ENCODE data around the gene NSF.
"Not testable (repeated sequence)": the region's sequence is repeated elsewhere in the genome, so short reads cannot be mapped to it uniquely, and the experiment has no call there.

DNA sequence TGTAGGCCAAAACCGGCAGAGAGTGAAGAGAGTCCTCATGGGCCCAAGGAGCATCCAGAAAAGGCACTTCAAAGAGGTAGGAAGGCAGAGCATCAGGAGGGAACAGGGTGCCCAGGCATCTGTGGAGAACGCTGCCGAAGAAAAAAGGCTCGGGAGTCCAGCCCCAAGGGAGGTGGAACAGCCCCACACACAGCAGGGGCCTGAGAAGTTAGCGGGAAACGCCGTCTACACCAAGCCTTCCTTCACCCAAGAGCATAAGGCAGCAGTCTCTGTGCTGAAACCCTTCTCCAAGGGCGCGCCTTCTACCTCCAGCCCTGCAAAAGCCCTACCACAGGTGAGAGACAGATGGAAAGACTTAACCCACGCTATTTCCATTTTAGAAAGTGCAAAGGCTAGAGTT lies 41.9 kb upstream of the NSF start:
- TF ChIP-seq, protein P1, sequence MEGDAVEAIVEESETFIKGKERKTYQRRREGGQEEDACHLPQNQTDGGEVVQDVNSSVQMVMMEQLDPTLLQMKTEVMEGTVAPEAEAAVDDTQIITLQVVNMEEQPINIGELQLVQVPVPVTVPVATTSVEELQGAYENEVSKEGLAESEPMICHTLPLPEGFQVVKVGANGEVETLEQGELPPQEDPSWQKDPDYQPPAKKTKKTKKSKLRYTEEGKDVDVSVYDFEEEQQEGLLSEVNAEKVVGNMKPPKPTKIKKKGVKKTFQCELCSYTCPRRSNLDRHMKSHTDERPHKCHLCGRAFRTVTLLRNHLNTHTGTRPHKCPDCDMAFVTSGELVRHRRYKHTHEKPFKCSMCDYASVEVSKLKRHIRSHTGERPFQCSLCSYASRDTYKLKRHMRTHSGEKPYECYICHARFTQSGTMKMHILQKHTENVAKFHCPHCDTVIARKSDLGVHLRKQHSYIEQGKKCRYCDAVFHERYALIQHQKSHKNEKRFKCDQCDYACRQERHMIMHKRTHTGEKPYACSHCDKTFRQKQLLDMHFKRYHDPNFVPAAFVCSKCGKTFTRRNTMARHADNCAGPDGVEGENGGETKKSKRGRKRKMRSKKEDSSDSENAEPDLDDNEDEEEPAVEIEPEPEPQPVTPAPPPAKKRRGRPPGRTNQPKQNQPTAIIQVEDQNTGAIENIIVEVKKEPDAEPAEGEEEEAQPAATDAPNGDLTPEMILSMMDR (IDR thresholded peaks at IDR 0.05): not testable (repeated sequence)
- not testable (repeated sequence) for TF ChIP-seq POLR2A (IDR thresholded peaks at IDR 0.05)

Data from adrenal gland (tissue), 5 donors.